IPS-NIHi7 (cell line): ENCODE results near the gene CANT1.
"Not testable (repeated sequence)": the region's sequence is repeated elsewhere in the genome, so short reads cannot be mapped to it uniquely, and the experiment has no call there.

ENCODE experiments used
- DNase-seq: peaks from one replicate; pipeline ENCODE4 v3.0.0; 2012; ENCODE audit warnings: mixed read lengths; ENCODE audit errors: extremely low spot score

CANT1 gene

DNA sequence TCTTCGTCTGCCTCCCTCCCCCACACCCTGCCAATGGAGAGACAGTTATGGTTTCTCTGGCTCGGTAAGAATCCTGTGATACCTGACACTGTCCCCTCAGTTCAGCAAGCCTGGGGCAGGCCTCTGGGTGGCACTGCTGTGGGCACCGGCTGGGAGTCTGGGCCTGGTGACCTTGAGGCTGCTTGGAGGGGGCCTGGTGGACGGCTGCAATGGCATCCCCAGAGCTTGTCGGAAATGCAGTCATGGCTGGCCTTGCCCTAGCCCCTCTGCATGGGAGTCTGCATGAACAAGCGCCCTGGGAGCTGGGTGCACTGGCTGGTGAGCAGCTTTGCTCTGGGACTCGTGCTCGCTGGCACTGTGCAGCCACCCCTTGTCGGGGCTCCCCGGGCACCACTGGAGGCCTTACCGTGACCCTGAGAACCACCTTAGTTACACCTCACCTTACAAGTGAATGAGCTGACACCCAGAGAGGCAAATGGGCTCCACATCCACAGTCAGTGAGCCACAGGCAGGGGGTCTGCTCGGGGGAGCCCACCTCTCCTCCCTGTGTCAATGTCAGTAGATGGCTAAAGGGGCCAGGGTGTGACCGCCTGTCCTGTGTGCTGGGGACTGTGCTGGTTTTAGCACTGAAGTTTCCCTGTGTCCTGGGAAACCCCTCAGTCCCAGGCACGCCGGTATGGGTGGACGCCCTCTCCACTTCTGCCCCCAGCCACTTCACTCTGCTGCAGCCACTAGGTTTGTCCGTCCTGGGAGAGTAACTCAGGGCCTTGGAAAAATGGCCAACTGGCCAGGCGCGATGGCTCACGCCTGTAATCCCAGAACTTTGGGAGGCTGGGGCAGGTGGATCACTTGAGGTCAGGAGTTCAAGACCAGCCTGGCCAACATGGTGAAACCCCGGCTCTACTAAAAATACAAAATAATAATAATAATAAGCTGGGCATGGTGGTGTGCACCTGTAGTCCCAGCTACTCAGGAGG lies 31.3 kb downstream of the CANT1 start:
- DNase-seq = no peak

DNA sequence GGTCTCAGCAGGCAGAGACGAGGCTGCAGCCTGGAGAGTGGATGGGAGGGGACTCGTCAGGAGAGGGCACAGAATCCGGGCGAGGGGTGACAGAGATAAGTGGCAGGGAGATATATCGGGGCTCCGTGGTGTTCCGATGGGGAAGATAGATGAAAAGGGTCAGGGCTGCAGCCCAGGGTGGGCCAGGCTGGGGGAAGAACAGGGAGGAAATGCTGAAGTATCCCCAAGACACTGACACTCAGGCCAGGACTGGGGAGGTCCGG lies 32.0 kb downstream of the CANT1 start:
- DNase-seq = no peak

DNA sequence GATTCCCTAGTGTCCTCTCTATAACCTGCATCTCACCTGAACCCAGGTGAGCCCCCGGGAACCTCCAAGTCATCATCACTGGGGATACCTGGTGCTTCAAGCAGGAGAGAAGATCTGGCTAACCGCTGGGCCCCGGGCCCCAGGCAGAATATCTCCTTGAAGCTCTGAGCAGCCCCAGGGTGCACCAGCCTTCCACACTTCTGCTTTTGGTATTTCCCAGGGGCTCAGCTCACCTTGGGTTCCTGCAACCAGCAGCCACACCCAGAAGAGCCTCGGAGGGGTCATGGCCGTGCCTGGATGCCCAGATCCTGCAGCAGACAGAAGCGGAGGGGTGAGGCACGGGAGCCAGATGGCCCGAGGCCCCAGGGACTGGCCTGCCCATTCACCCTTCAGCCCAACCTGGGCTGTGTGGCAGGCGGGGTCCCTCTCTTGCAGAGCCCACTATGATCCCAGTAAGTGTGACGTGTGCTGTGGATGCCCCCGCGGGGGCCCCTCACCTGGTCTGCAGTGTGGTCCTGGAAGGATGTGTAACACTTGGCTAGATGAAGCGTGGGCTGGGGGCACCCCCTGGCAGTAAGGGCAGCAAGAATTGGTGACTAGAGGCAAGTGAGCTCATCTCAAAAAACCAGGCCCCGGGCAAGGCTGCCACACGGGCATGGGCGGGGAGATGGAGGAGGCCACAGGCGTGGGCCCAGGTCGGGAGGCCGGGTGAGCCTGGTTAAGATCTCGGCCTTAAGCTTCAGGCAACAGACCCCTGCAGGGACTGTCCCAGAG lies 32.5 kb downstream of the CANT1 start:
- no peak for DNase-seq

DNA sequence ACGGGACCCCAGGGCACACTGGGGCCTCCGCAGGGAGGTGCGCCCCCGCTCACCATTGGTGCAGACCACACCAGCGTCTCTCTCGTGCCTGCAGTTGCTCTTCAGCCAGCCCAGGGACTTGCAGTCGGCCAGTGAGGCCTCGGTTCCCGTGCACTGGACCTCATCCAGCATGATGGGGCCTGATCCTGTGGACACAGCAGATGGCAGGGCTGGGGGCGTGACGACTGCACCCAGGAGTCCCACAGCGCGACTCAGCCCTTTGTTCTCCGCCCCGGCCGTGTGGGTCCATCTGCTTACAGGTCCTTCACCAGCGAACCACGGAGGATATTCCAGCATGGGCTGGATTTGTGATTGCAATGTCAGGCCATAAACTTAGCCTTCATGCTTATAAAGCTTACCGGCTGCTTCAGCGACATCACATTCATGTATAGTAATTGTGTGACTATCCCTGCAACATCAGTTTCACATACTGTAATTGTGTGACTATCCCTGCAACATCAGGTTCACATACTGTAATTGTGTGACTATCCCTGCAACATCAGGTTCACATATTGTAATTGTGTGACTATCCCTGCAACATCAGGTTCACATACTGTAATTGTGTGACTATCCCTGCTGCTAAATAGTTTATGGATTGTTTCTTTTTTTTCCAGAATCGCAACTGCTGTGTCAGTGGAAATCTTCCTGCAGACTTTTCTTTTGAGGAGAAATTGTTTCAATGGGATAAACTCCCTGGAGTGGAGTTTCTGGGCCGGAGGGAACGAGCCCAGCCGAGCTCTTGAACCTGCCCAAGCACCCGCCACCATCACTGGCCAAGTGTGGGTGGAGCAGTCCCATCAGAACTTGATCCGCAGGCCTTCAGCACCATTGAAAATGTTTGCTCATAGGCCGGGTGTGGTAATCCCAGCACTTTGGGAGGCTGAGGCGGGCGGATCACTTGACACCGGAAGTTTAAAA lies 34.7 kb downstream of the CANT1 start:
- DNase-seq = no peak

- no peak for DNase-seq
Measured at GRCh38 chr17:78973792-78974520, 35.6 kb downstream of the CANT1 start.

- DNase-seq = peak; percentile 68
Measured at GRCh38 chr17:78973196-78973595, 36.4 kb downstream of the CANT1 start.

DNA sequence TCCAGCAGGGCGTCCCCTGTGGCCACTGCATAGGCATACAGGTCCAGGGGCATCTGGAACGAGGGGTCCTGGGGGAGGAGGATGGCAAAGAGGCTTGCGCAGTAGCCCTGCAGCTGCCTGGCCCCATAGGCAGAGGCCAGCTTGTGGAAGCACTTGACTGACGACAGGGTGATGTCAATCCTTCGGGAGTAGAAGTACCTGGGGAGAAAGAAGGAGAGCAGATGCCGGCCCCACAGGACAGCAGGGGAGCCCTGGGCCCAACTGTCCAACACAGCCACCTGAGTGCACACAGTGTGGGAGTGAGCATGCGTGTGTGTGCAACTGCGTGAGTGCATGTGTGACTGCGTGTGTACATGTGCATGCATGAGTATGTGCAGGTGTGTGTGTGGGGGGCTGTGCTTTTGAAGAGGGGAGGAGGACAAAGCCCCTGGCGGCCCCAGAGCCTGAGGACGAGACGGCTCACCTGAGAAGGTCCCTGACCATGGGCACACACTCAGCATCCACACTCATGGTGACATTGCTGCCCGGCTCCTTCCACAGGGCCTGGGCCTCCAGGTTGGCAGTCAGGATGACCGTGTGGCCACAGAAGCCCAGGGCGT lies 37.0 kb downstream of the CANT1 start:
- no peak for DNase-seq

- DNase-seq = no peak
Measured at GRCh38 chr17:78971756-78972506, 37.6 kb downstream of the CANT1 start.

DNA sequence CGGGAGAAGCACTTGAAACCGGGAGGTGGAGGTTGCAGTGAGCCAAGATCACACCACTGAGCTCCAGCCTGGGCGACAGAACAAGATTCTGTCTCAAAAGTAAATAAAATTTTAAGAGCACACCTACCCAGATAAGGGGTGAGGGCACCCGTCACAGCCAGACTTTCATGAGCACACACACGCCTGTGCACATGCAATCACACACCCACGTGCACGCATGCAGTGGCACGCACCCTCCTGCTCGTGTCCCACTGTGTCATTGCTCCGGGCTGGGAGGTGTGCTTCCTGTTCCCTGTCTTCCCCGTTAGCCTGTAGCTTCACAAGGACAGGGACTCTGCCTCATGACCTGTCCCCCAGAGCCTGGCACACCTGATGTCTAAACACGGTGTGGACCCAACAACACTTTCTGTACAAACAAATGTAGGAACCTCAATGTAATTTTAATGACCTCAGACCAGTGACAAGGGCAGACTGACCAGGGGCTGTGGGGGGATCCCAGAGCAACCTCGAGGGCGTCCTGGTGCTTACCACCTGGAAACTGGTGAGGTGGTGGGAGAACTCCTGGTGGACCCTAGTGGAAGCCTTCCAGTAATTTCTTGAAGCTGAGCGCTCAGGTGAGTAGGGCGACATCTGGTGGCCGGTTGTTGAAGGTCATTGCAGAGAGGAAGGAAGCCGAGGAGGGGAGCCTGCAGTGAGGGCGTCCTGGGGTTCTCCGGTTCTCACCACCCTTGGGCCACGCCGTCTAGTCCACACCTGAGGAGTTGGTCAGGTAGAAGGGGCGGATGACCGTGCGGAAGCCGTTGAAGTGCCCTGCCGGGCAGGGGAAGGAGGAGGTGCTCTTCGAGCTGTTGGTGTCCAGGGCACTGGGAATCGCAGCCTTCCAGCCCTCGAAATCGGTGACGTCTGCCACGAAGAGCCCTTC lies 38.5 kb downstream of the CANT1 start:
- peak; percentile 85 for DNase-seq

DNA sequence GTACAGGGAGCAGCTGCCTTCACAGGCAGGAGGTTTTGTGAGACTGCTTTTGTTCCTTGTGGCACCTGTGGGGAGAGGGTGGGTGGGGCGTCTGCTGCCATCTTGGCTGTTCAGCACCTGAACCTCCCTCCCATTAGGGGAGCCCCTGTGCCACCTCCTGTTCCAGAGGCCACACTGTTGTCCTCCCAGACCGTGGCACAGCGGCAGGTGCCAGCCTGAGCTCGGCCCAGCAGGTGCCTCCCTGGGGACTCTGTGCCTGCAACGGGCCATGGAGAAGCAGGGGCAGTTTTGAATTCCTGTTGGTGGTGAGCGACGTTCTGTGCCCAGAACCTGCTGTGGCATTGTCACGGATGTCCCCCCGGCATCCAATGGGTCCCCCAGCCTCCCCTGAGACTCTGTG lies 39.7 kb downstream of the CANT1 start:
- DNase-seq = no peak

DNA sequence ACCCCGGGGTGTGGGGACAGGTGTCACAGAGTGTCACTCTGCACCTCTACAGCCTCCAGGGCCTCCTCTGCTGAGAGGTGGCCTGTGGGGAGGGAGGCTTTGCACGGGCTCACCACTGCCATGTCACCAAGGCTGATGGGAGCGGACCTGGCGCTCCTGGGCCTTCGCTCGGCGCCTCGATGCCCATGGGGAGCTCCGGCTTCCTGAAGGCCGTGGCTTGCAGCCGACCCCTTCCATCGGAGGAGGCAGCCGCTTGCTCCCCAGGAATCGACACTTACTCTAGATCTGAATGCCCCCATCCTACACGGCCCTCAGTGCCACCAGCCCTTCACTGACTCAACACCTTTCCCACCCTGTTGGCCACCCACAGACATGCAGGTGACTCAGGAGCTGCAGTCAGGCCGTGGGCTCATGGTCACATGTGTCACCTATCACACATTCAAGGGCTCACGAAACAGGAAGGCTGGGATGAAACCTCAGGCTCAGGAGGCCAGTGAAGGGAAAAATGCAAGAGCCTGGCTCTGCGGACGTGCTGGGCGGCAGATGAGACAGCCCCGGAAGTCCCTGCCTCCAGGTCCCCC lies 41.7 kb downstream of the CANT1 start:
- no peak for DNase-seq

DNA sequence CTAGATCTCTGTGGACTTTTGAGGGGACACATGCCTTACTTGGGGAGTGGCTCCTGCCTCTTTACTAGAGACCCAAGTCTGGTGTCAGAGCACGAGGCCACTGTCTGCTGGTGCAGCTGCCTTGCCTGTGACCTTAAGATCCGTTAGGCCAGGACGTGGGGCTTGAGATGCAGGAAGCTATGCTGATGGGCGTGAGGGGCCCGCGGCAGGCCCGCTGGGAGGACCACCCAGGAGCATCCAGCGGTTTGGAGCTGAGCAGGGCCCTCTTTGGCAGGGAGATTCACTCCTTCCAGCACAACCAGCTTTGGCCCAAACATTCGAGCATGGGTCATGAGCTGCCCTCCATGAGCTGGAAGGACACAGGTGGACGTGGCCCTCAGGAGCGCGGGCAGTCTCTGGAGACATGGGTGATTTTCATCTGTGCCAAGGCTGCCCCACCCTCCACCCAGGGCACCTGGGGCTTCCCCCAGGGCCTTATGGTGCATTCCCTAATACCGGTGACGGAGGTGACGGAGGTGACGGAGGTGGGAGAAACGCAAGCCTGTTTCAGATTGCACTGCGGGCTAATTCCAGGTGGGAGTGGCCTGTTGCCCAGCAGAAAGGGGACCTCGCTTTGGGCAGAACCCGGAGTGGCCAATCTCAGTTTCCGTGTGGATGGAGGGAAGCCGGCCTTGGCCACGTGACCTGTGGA lies 42.5 kb downstream of the CANT1 start:
- DNase-seq = no peak

- DNase-seq = no peak
Measured at GRCh38 chr17:78966123-78966813, 43.3 kb downstream of the CANT1 start.

- no peak for DNase-seq
Measured at GRCh38 chr17:78965491-78965924, 44.1 kb downstream of the CANT1 start.

DNA sequence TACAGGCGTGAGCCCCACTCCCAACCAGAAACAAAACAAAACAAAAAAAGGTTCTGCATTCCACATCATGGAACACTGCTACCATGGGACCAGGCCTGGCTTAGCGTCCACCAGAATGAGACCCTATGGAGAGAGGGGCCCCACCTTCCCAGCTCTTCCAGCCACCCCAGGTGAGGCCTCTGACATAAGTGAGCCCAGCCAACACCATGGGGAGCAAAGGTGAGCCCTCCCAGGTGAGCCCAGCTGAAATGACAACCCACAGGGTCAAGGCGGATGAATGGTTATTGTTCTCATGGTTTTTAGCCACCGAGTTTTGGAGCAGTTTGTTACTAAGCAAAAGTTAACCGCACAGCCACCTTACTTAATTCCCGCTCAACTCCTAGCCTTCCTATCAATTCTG lies 46.2 kb downstream of the CANT1 start:
- no peak for DNase-seq

DNA sequence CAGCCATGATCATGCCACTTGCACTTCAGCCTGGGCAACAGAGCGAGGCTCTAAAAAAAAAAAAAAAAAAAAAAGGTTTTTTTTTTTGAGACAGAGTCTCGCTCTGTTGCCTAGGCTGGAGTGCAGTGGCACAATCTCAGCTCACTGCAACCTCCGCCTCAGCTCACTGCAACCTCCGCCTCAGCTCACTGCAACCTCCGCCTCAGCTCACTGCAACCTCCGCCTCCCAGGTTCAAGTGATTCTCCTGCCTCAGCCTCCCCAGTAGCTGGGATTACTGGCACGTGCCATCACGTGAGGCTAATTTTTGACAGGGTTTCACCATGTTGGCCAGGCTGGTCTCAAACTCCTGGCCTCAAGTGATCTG lies 46.6 kb downstream of the CANT1 start:
- not testable (repeated sequence) for DNase-seq

- no peak for DNase-seq
Measured at GRCh38 chr17:78962345-78962983, 47.1 kb downstream of the CANT1 start.
